Stimulated activated CD8-positive, alpha-beta memory T cell treated with anti-CD3 and anti-CD28 coated beads, Interleukin-15, amount 100 ng/mL, for 4 hours (primary cell): ENCODE measurements around the gene GIGYF1.
"Not testable (repeated sequence)": the region's sequence is repeated elsewhere in the genome, so short reads cannot be mapped to it uniquely, and the experiment has no call there.

Source experiments
- DNase-seq, 2 donors: peaks; one replicate each; pipeline ENCODE4 v3.0.0-alpha.2; 2020; ENCODE audit warnings: low read depth in 2 of 2

Gene GIGYF1

GRCh38 chr7:100694098-100694745, at the start of gene GIGYF1:
Gene GIGYF1, minus strand, starts transcription at chr7:100694250. Its CDS starts 6,012 bp downstream, at chr7:100688238.
- DNase-seq, result peak in 1 of 2 donors; percentile 46

GRCh38 chr7:100739934-100740333, 45.9 kb upstream of the GIGYF1 start:
- no peak for DNase-seq

GRCh38 chr7:100736671-100737070, 42.6 kb upstream of the GIGYF1 start:
- no peak for DNase-seq

- DNase-seq, result no peak
Measured at GRCh38 chr7:100735730-100736129, 41.7 kb upstream of the GIGYF1 start.

GRCh38 chr7:100731937-100732636, 38.0 kb upstream of the GIGYF1 start:
- no peak for DNase-seq

GRCh38 chr7:100730136-100730800, 36.2 kb upstream of the GIGYF1 start:
- DNase-seq, result no peak

GRCh38 chr7:100728196-100728595, 34.1 kb upstream of the GIGYF1 start:
- DNase-seq, result no peak

GRCh38 chr7:100726996-100727761, 33.1 kb upstream of the GIGYF1 start:
- no peak for DNase-seq

GRCh38 chr7:100724364-100724763, 30.3 kb upstream of the GIGYF1 start:
- not testable (repeated sequence) for DNase-seq

GRCh38 chr7:100723732-100724275, 29.8 kb upstream of the GIGYF1 start:
- DNase-seq, result no peak

GRCh38 chr7:100722480-100723212, 28.6 kb upstream of the GIGYF1 start:
- no peak for DNase-seq

GRCh38 chr7:100721505-100721812, 27.4 kb upstream of the GIGYF1 start:
- DNase-seq, result no peak

GRCh38 chr7:100720671-100721504, 26.8 kb upstream of the GIGYF1 start:
- DNase-seq, result no peak

- DNase-seq, result no peak
Measured at GRCh38 chr7:100720279-100720670, 26.2 kb upstream of the GIGYF1 start, which contains the start of gene EPO. Gene EPO, plus strand, starts transcription at chr7:100720468. Its CDS starts 513 bp downstream, at chr7:100720981.

GRCh38 chr7:100719523-100720278, 25.7 kb upstream of the GIGYF1 start:
- DNase-seq, result no peak

GRCh38 chr7:100717073-100717472, 23.0 kb upstream of the GIGYF1 start:
- DNase-seq, result not testable (repeated sequence)

GRCh38 chr7:100714725-100715124, 20.7 kb upstream of the GIGYF1 start:
- no peak for DNase-seq

- DNase-seq, result no peak
Measured at GRCh38 chr7:100711369-100711768, 17.3 kb upstream of the GIGYF1 start.

- DNase-seq, result no peak
Measured at GRCh38 chr7:100710452-100710851, 16.4 kb upstream of the GIGYF1 start.

GRCh38 chr7:100708395-100708794, 14.3 kb upstream of the GIGYF1 start:
- no peak for DNase-seq
